ENCODE results near the gene ACSL1.
"Not testable (repeated sequence)": the region's sequence is repeated elsewhere in the genome, so short reads cannot be mapped to it uniquely, and the experiment has no call there.

Gene ACSL1

GRCh38 chr4:184782731-184783373 lies 42.9 kb downstream of the ACSL1 start:
- no peak overlapping the region for H3K4me2 ChIP-seq (ENCODE audit: low read depth, low read length, poor library complexity, severe bottlenecking)
- H4K20me1 ChIP-seq (ENCODE audit: low read depth, low read length) = no peaks in the 10 kb centered on the region
- H3K27ac ChIP-seq (ENCODE audit: low read depth, low read length) = no peak overlapping the region
- H3F3A ChIP-seq (ENCODE audit: insufficient read depth) = no peaks in the 10 kb centered on the region
- no peaks in the 10 kb centered on the region for H3K9me3 ChIP-seq (ENCODE audit: insufficient read depth, low read length)
- H3K27me3 ChIP-seq (ENCODE audit: low read length) = no peaks in the 10 kb centered on the region
- H2AFZ ChIP-seq (ENCODE audit: low read depth, low read length, severe bottlenecking) = no peak overlapping the region
- H3K9ac ChIP-seq (ENCODE audit: low read length) = no peak overlapping the region
- TF ChIP-seq CTCF (IDR thresholded peaks at IDR 0.05; ENCODE audit: insufficient read depth, low read length, poor library complexity, severe bottlenecking) = no peak
- TF ChIP-seq EZH2phosphoT487 (conservative IDR thresholded peaks at IDR 0.05; ENCODE audit: low read length) = no peak
- H3K9me2 ChIP-seq (replicated peaks; ENCODE audit: insufficient read depth, low read length) = no peaks in the 10 kb centered on the region
- no peaks in the 10 kb centered on the region for H3K36me3 ChIP-seq (ENCODE audit: low read length)
- no peak overlapping the region for H3K4me3 ChIP-seq (ENCODE audit: insufficient read depth, low read length, poor library complexity, severe bottlenecking)
- no peaks in the 10 kb centered on the region for H3K79me2 ChIP-seq (ENCODE audit: insufficient read depth, low read length)

- H3K27ac ChIP-seq (ENCODE audit: low read depth, low read length); H3K9ac ChIP-seq (ENCODE audit: low read length); H3K9me2 ChIP-seq (replicated peaks; ENCODE audit: insufficient read depth, low read length); H3K4me2 ChIP-seq (ENCODE audit: low read depth, low read length, poor library complexity, severe bottlenecking); H3F3A ChIP-seq (ENCODE audit: insufficient read depth); H2AFZ ChIP-seq (ENCODE audit: low read depth, low read length, severe bottlenecking); H3K27me3 ChIP-seq (ENCODE audit: low read length); H3K9me3 ChIP-seq (ENCODE audit: insufficient read depth, low read length); H3K79me2 ChIP-seq (ENCODE audit: insufficient read depth, low read length); H4K20me1 ChIP-seq (ENCODE audit: low read depth, low read length); H3K4me3 ChIP-seq (ENCODE audit: insufficient read depth, low read length, poor library complexity, severe bottlenecking); H3K36me3 ChIP-seq (ENCODE audit: low read length): not testable (repeated sequence)
Measured at GRCh38 chr4:184779160-184779559, 46.6 kb downstream of the ACSL1 start.

- H3K27ac ChIP-seq (ENCODE audit: low read depth, low read length) = no peak overlapping the region
- no peaks in the 10 kb centered on the region for H3K79me2 ChIP-seq (ENCODE audit: insufficient read depth, low read length)
- H3K9ac ChIP-seq (ENCODE audit: low read length) = no peak overlapping the region
- no peaks in the 10 kb centered on the region for H3K27me3 ChIP-seq (ENCODE audit: low read length)
- H3K4me3 ChIP-seq (ENCODE audit: insufficient read depth, low read length, poor library complexity, severe bottlenecking) = no peak overlapping the region
- TF ChIP-seq EZH2phosphoT487 (conservative IDR thresholded peaks at IDR 0.05; ENCODE audit: low read length) = no peak
- no peak overlapping the region for H3K4me2 ChIP-seq (ENCODE audit: low read depth, low read length, poor library complexity, severe bottlenecking)
- H4K20me1 ChIP-seq (ENCODE audit: low read depth, low read length) = no peaks in the 10 kb centered on the region
- H3K9me3 ChIP-seq (ENCODE audit: insufficient read depth, low read length) = no peaks in the 10 kb centered on the region
- H3K9me2 ChIP-seq (replicated peaks; ENCODE audit: insufficient read depth, low read length) = no peaks in the 10 kb centered on the region
- H3K36me3 ChIP-seq (ENCODE audit: low read length) = no peaks in the 10 kb centered on the region
- no peak overlapping the region for H2AFZ ChIP-seq (ENCODE audit: low read depth, low read length, severe bottlenecking)
- no peaks in the 10 kb centered on the region for H3F3A ChIP-seq (ENCODE audit: insufficient read depth)
Measured at GRCh38 chr4:184778325-184778724, 47.4 kb downstream of the ACSL1 start.

GRCh38 chr4:184776821-184777220 lies 48.9 kb downstream of the ACSL1 start:
- Histone ChIP-seq H4K20me1 (ENCODE audit: low read depth, low read length) (no peaks in the 10 kb centered on the region), H3K9ac (ENCODE audit: low read length) (no peak overlapping the region), H3F3A (ENCODE audit: insufficient read depth) (no peaks in the 10 kb centered on the region), H2AFZ (ENCODE audit: low read depth, low read length, severe bottlenecking) (no peak overlapping the region), H3K36me3 (ENCODE audit: low read length) (no peaks in the 10 kb centered on the region), H3K79me2 (ENCODE audit: insufficient read depth, low read length) (no peaks in the 10 kb centered on the region), H3K4me3 (ENCODE audit: insufficient read depth, low read length, poor library complexity, severe bottlenecking) (no peak overlapping the region), H3K27me3 (ENCODE audit: low read length) (no peaks in the 10 kb centered on the region), H3K4me2 (ENCODE audit: low read depth, low read length, poor library complexity, severe bottlenecking) (no peak overlapping the region), H3K9me2 (replicated peaks; ENCODE audit: insufficient read depth, low read length) (no peaks in the 10 kb centered on the region), H3K27ac (ENCODE audit: low read depth, low read length) (no peak overlapping the region), H3K9me3 (ENCODE audit: insufficient read depth, low read length) (no peaks in the 10 kb centered on the region)
- TF ChIP-seq CTCF (IDR thresholded peaks at IDR 0.05; ENCODE audit: insufficient read depth, low read length, poor library complexity, severe bottlenecking) (no peak), EZH2phosphoT487 (conservative IDR thresholded peaks at IDR 0.05; ENCODE audit: low read length) (no peak)

Measured in SU-DHL-6 (cell line).